H4 (cell line): ENCODE results near the gene HLA-F. TPM values are rescaled to one million over a fixed set of nuclear protein-coding genes. Genes with fewer than 3 reads are reported as not detected.

Source experiments
- DNase-seq: peaks from one replicate; pipeline ENCODE4 v3.0.0-alpha.2; 2015; ENCODE audit warnings: low spot score
- total RNA-seq: library from RNA; depleted of rRNA; stranded (reverse); fragments of >200 nt; shearing (Covaris generic); gene quantifications from 2 replicates; pipeline ENCODE4 v1.2.3, GENCODE V29; 2014

HLA-F gene
- total RNA-seq, 1 experiment from 2014 or later = 20.3 TPM

DNA sequence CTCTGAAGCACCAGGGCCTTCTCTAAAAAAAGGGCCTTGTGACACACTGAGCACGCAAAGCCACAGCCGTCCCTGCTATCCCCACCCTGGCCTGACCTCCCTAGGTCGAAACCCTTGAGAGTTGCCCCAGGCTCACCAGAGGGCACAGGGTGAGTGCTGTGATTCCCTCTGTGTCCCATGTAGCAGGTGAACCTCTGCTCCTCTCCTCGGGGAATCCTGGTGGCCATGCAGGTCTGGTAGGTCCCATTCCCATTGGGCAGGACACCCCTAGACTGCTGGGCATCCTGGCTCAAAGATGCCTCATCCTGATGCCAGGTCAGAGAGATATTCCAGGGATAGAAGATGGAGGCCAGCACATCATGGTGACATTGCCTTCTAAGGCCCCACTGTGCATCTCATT, 20.9 kb downstream of the HLA-F start:
- no peak for DNase-seq

DNA sequence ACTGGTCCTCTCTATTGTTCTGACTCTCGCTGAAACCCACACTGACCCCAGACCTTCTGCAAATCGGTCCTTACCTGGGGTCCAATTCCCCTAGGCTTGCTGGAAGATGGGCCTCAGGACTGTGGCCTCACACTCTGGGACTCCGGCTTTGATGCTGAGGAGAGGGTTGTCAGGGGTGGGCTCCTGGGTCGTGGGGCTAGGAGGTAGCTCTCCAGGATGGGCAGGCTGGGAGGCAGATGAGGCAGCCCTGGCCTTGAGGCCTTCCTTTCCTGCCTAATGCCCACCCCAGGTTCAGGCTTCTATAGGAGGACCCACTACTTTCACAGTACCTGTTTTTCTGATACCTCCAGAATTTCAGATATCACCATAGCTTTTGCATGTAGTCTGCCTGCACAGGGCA, 21.4 kb downstream of the HLA-F start:
- no peak for DNase-seq

GRCh38 chr6:29745386-29745785, 22.2 kb downstream of the HLA-F start:
- DNase-seq = no peak

GRCh38 chr6:29745855-29746449, 22.7 kb downstream of the HLA-F start:
- no peak for DNase-seq

DNA sequence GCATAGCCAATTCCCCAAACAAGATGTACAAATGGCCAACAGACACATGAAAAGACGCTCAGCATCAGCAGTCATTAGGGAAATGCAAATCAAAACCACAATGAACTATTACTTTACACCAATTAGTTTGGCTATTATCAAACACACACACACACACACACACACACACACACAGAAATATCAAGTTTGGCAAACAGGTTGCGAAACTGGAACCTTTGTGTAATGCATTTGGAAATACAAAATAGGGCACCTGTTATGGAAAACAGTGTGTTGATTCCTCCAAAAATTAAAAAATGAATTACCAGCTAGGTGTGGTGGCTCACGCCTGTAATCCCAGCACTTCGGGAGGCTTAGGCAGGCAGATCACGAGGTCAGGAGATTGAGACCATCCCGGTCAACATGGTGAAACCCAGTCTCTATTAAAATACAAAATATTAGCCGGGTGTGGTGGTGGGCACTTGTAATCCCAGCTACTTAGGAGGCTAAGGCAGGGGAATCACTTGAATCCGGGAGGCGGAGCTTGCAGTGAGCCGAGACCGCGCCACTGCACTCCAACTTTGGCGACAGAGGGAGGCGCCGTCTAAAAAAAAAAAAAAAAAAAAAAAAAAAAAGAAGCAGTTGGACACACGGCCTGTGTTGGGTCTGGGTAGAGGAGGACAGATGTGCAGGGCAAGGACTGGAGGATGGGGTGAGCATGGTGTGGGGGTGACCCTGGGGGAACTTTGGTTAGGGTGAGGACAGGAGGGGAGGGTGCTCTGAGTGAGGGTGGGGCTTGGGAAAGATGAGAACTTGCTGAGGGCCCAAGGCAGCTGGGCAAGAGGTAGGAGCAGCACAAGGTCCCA, 23.8 kb downstream of the HLA-F start:
- no peak for DNase-seq

DNA sequence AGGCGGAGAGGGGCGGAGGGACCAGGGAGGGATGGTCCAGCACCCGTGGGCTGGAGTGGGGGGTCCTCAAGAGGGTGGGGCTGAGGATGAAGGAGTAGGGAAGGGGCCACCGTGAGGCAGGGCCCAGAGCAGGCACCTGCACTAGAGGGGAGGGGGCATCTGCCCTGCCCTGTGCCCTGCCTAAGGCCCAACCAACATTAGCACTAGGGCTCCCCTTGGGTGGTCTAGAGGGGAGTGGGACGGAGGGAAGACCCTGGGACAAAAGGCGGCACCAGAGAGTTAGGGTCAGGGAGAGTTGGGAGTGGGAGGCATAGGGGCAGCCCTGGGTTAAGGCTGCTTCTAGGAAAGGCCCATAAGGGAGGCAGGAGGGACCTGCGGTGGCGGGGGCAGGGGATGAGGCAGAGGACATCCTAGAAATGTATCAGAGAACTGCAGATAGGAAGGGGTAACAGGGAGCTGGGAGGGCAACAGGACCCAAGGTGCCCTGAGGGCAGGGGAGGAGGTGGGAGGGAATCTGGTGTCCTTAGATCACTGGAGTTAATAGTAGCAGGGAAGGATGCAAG, 24.5 kb downstream of the HLA-F start:
- no peak for DNase-seq

- DNase-seq = peak; percentile 86
These were observed 25.4 kb downstream of the HLA-F start for GRCh38 chr6:29748391-29749307.

GRCh38 chr6:29749308-29749662, 26.1 kb downstream of the HLA-F start:
- no peak for DNase-seq

- DNase-seq = no peak
These were observed 26.4 kb downstream of the HLA-F start for GRCh38 chr6:29749668-29750067.

- no peak for DNase-seq
These were observed 27.5 kb downstream of the HLA-F start for GRCh38 chr6:29750709-29751108.

DNA sequence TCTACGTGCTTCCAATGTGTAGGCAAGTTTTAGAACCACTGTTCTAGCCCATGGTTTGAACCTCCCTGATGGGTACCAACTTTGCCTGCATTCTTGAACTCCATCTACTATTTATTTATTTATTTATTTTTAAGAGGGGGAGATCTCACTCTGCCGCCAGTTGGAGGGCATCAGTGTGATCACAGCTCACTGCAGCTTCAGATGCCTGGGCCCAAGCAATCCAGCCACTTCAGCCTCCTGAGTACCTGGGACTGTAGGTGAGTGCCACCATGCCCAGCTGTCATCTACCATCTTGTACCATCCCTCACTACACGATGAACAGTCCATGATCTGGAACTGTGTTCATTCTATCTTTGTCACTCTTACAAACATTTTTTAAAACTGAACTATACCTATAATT, 28.2 kb downstream of the HLA-F start:
- no peak for DNase-seq

DNA sequence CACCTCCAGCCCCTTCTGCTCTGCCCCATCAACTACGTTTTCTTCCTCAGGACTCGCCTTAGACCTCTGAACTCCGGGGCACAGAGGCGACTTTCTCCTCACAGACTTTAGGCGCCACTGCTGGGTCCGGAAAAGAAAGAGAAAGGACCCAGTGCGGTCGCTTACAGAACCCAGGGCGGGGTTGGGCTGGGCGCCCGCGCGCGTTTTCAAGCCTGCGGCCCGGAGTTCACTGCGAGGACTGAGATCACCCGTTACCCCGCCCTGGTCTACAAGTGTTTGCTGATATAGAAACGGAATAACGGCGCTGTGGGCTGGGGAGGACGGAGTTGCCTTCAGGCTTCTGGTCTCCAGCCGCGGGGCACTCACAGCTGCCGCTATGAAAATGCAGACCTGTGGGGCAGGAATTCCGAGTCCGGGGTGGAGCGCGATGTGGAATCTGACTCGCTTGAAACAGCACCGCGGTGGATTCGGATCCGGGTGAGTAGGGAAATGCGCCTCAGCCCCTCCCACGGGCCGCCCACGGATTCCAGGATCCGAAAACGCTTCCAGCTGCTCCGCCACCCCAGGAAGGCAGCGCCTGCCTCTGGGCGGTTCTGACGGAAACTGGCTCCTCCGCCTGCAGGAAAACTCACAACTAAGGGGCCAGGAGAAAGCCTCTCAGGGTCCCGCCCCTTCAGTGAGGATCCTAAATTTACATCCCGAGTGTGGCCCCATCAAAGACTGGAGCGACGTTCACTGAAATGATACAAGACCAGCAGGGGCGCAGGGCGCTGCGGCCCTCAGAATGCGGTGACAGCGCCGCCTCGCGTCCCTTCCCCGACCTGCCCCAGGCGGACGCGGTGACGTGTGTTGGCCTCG, 29.4 kb downstream of the HLA-F start:
- DNase-seq = peak; percentile 92

GRCh38 chr6:29753309-29753644, 30.0 kb downstream of the HLA-F start:
- DNase-seq = no peak

DNA sequence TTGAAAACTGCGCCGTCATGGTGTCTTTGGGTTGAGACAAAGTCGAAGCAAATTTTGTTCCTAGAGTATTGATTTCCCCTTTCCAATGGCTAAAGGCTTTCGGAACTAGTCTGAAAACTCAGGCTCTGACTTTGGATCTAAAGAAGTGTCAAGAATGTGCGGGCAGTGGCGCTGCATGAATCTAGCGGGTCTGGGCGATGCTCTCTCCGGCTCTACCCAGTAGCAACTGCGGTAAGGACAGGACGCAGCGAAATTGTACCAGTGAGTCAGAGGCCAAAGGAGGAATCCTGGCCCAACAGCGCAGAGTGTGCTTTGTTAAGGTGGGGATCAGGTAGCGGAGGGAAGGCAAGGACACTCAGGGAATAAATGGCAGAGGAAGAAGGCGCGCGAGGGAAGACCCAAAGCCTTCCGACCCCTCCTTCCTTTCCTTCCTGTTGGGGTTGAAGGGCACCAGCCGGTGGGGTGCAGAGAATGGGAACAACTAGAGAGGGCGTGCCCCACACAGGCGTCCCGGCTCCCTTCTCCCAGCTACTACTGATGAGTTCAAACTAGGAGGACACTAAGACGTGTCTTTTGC, 32.1 kb downstream of the HLA-F start:
- no peak for DNase-seq

GRCh38 chr6:29757282-29757681, 34.0 kb downstream of the HLA-F start:
- no peak for DNase-seq

DNA sequence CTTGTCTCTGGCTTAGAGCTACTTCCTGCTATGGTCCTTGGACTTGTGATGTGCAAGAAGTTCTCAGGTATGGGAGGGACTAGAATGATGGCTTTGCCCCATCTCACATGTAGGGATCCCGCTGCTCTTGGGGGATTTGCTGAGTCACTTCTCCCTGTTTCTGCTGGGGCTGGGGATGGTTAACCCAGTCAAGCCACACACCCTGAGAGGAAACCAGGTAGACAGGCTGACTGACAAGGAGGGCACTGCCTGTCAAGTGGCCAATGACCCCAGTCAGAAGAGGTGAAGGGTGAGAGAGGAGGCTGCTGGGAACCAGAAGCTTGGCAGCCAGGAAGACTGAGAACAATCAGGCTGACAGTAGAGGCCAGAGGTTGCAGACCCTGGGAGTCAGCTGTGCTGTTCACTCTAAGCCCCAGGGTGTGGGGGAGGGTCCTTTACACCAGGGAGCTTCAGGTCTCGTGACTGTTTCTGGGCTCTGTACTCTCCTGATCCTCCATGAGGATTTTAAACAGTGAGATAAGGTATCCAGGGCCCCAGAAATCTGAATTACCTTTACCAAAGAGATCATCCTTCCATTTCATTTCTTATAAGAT, 34.6 kb downstream of the HLA-F start:
- DNase-seq = no peak

GRCh38 chr6:29758761-29759160, 35.5 kb downstream of the HLA-F start:
- DNase-seq = no peak

- DNase-seq = peak; percentile 37
These were observed 36.2 kb downstream of the HLA-F start for GRCh38 chr6:29759457-29759856.

DNA sequence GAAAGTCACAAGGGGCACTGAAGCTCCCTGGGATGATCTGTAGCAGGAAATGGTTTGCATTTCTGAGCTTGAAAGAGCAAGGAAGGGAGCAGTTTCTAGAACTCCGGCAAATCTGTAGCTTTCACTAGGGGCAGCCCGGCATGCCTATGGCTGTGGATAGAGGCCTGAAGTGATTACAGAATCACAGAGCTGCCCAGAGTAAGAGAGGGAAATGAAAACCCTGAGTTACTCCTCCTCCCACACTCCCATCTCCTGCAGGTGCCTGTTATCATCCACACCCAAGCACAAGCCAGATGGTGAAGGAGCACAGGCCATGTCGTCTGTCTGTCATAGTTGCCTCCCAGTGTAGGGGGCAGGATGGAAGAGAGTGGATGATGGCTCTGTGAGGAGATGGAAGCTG, 37.1 kb downstream of the HLA-F start:
- DNase-seq = no peak

- DNase-seq = no peak
These were observed 38.8 kb downstream of the HLA-F start for GRCh38 chr6:29762051-29762450.

DNA sequence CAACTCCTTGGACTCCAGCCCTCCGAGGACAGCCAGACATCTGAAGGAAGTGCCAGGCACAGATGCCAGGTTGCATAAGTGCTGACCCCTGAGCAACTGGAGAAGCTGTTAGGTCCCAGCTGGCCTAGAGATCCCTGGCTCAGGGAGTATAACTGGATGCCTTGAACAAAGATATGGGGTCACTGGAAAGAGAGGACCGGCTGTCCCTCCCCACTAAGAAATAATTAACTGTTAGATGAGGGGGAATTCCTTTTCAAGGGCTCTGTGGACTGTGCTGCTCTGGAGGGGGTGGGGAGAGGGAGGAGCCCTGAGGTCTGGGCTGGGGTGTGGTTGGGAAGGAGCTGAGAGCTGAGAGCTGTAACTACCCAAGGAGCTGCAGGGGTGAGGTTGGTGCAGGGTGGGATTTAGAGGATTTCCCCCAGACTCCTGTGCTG, 39.6 kb downstream of the HLA-F start:
- no peak for DNase-seq
